Activated CD8-positive, alpha-beta memory T cell treated with anti-CD3 and anti-CD28 coated beads for 36 hours (primary cell): ENCODE measurements around the gene RXRA. TPM values are rescaled to one million over a fixed set of nuclear protein-coding genes. Genes with fewer than 3 reads are reported as not detected.

Source experiments
- CTCF ChIA-PET: fragments of 350-600 bp; sonication (Branson Sonifier 250); formaldehyde crosslinking; loops from one replicate; lab custom pipeline; 2021; ENCODE audit warnings: antibody characterized with exemption; lab: Charles Lee
- POLR2A ChIA-PET: fragments of 350-600 bp; sonication (Branson Sonifier 250); formaldehyde crosslinking; loops from one replicate; lab custom pipeline; 2021; ENCODE audit warnings: antibody characterized with exemption; lab: Charles Lee
- total RNA-seq, 2 experiments: library from RNA; stranded (reverse); gene quantifications; one replicate each; pipeline ENCODE4 v1.2.3, GENCODE V29; 2021

Gene RXRA
- total RNA-seq, 2 experiments from 2014 or later, result 6.4 to 6.7 TPM

- CTCF ChIA-PET, result interaction anchor here (1.0 to 1.9 kb wide), 5 partner anchors 10 to 228 kb away, joined by 3 to 7 read pairs (median 4); no protein-coding TSS in a partner anchor
- POLR2A ChIA-PET, result interaction anchor here (0.7 to 1.4 kb wide), 5 partner anchors 11 to 94 kb away, joined by 3 to 6 read pairs (median 4); no protein-coding TSS in a partner anchor
Observed at GRCh38 chr9:134395737-134396257, 69.5 kb downstream of the RXRA start.

- ChIA-PET CTCF (interaction anchor here (1.0 to 1.9 kb wide), 7 partner anchors 10 to 228 kb away, joined by 3 to 7 read pairs (median 4); no protein-coding TSS in a partner anchor), POLR2A (interaction anchor here (0.7 to 1.4 kb wide), 5 partner anchors 11 to 95 kb away, joined by 3 to 6 read pairs (median 4); no protein-coding TSS in a partner anchor)
Observed at GRCh38 chr9:134396258-134396742, 70.0 kb downstream of the RXRA start.

GRCh38 chr9:134396825-134397224, 70.6 kb downstream of the RXRA start:
- ChIA-PET POLR2A (interaction anchor here (0.7 to 1.4 kb wide), 5 partner anchors 10 to 95 kb away, joined by 3 to 6 read pairs (median 4); no protein-coding TSS in a partner anchor), CTCF (interaction anchor here (1.0 to 1.9 kb wide), 4 partner anchors 10 to 229 kb away, joined by 3 to 7 read pairs (median 4); no protein-coding TSS in a partner anchor)

GRCh38 chr9:134398756-134399155, 72.5 kb downstream of the RXRA start:
- POLR2A ChIA-PET, result interaction anchor here (0.6 kb wide), 1 partner anchor 8 kb away, joined by 3 read pairs; no protein-coding TSS in a partner anchor

GRCh38 chr9:134399435-134400056, 73.3 kb downstream of the RXRA start:
- POLR2A ChIA-PET, result no interaction called here
- CTCF ChIA-PET, result interaction anchor here (0.8 to 1.8 kb wide), 5 partner anchors 8 to 43 kb away, joined by 3 to 8 read pairs (median 5); no protein-coding TSS in a partner anchor

More at GRCh38 chr9:134398756-134399155, 72.5 kb downstream of the RXRA start:
- CTCF ChIA-PET, result interaction anchor here (0.8 to 1.8 kb wide), 4 partner anchors 13 to 44 kb away, joined by 3 to 8 read pairs (median 6); no protein-coding TSS in a partner anchor

GRCh38 chr9:134400283-134400682, 74.0 kb downstream of the RXRA start:
- ChIA-PET CTCF (interaction anchor here (1.5 to 1.8 kb wide), 3 partner anchors 8 to 42 kb away, joined by 5 to 6 read pairs (median 5); no protein-coding TSS in a partner anchor), POLR2A (no interaction called here)

GRCh38 chr9:134401391-134401790, 75.1 kb downstream of the RXRA start:
- CTCF ChIA-PET, result interaction anchor here (1.4 to 1.8 kb wide), 2 partner anchors 10 to 41 kb away, joined by 3 to 5 read pairs; no protein-coding TSS in a partner anchor

GRCh38 chr9:134402182-134402581, 75.9 kb downstream of the RXRA start:
- POLR2A ChIA-PET, result no interaction called here

More at GRCh38 chr9:134401391-134401790, 75.1 kb downstream of the RXRA start:
- POLR2A ChIA-PET, result no interaction called here

GRCh38 chr9:134403292-134403681, 77.0 kb downstream of the RXRA start:
- ChIA-PET CTCF (interaction anchor here (0.9 kb wide), 1 partner anchor 39 kb away, joined by 3 read pairs; no protein-coding TSS in a partner anchor), POLR2A (no interaction called here)

More at GRCh38 chr9:134402182-134402581, 75.9 kb downstream of the RXRA start:
- CTCF ChIA-PET, result interaction anchor here (1.4 kb wide), 1 partner anchor 40 kb away, joined by 3 read pairs; no protein-coding TSS in a partner anchor

GRCh38 chr9:134403682-134404301, 77.5 kb downstream of the RXRA start:
- ChIA-PET POLR2A (no interaction called here), CTCF (interaction anchor here (0.9 kb wide), 1 partner anchor 39 kb away, joined by 3 read pairs; no protein-coding TSS in a partner anchor)

- ChIA-PET CTCF (interaction anchor here (0.8 to 0.9 kb wide), 2 partner anchors 38 to 40 kb away, joined by 3 read pairs; no protein-coding TSS in a partner anchor), POLR2A (interaction anchor here (0.6 kb wide), 1 partner anchor 216 kb away, joined by 3 read pairs; no protein-coding TSS in a partner anchor)
Observed at GRCh38 chr9:134404376-134405358, 78.4 kb downstream of the RXRA start.

GRCh38 chr9:134405527-134405926, 79.3 kb downstream of the RXRA start:
- POLR2A ChIA-PET, result interaction anchor here (2.7 kb wide), 1 partner anchor 14 kb away, joined by 16 read pairs; no protein-coding TSS in a partner anchor
- CTCF ChIA-PET, result interaction anchor here (0.9 to 1.2 kb wide), 2 partner anchors 10 to 15 kb away, joined by 4 read pairs; no protein-coding TSS in a partner anchor

- POLR2A ChIA-PET, result interaction anchor here (1.1 to 2.7 kb wide), 3 partner anchors 8 to 15 kb away, joined by 3 to 16 read pairs (median 5); no protein-coding TSS in a partner anchor
- CTCF ChIA-PET, result interaction anchor here (0.6 to 1.2 kb wide), 5 partner anchors 10 to 168 kb away, joined by 3 to 6 read pairs (median 4); no protein-coding TSS in a partner anchor
Observed at GRCh38 chr9:134406366-134407120, 80.3 kb downstream of the RXRA start.

- ChIA-PET CTCF (interaction anchor here (0.6 to 1.1 kb wide), 3 partner anchors 10 to 167 kb away, joined by 3 to 6 read pairs (median 3); no protein-coding TSS in a partner anchor), POLR2A (interaction anchor here (1.1 to 2.7 kb wide), 3 partner anchors 8 to 16 kb away, joined by 3 to 16 read pairs (median 5); no protein-coding TSS in a partner anchor)
Observed at GRCh38 chr9:134407121-134407779, 81.0 kb downstream of the RXRA start.

GRCh38 chr9:134408389-134408788, 82.1 kb downstream of the RXRA start:
- CTCF ChIA-PET, result no interaction called here
- POLR2A ChIA-PET, result no interaction called here
